NCI-H187 (cell line): ENCODE measurements around the gene CXCL9.
"Not testable (repeated sequence)": the region's sequence is repeated elsewhere in the genome, so short reads cannot be mapped to it uniquely, and the experiment has no call there.

ENCODE experiments used
- DNase-seq, 2 experiments: peaks; one replicate each; lab custom pipeline; 2025; lab: John Stamatoyannopoulos, UW

The CXCL9 gene

DNA sequence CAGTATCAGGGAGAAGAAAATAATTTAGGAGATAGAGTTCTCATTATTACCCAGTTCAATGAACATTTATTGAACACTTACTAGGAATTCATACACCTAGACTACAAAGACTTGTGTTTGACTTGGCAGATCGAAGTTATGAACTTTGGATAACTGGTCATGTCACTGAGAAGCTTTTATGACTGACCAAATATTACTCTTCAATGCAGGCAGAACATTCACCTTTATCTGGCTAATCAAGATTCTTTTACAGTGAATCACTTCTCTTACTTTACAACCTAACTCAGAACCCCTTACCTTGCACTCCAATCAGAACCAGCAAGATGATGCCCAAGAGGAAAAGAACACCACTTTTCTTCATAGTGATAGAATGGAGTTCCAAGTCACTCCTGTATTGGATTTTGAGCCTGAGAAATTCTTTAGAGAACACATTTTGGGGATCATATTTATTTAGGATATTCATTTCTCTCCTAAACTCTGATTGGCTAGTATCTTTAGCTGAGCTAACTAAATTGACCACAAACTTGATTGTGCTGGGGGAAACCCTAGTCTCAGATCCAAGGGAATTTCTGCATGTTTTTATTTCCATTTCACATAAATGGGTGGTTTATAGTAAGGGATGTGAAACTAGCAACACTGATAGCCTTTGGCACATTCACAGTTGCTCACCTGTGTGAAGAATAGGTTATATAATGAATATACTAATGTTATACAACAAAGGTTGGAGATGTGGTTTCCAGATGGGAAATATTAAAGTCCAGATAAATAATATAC is at the start of gene CXCL9:
TSS of gene CXCL9 (minus strand) at position 421 of the 774 bp plus-strand sequence. CDS start at position 361, 60 bp downstream.
- no peak for DNase-seq

DNA sequence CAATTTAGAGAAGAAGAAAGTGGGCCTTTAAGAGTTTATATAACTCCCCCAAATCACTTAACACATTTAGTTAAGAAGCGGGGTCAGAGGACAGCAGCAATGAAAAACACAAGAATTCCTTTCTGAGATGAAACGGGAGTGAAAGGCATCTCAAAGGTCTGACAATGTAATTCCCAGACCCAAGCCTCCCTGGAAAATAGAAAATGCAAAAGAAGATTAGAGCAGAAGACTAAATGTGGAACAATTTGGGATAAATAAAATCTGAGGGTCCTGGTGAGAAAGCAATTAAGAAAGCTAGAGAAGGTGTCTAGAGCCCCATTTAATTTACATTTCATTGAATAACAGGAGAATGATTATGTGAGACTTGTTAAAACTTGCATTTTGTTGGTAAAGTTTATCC is 48.1 kb upstream of the CXCL9 start:
- DNase-seq = no peak

DNA sequence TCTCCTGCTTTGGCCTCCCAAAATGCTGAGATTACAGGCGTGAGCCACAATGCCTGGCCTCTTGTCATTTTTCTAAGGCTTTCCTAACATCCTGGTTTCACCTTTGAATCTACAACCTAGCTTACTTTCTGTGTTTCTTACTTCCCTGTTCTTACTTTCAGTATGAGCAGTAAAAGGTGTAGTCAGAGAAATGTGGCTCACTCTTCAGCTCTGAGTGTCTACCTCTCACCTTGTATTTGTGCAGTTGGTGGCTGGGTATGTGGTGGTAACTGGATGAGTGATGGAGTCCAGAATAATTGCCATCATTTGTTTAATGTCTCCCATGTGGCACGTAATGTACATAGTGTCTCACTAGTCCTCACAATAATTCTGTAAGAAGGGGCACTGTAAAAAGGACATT is 47.7 kb upstream of the CXCL9 start:
- DNase-seq = no peak

DNA sequence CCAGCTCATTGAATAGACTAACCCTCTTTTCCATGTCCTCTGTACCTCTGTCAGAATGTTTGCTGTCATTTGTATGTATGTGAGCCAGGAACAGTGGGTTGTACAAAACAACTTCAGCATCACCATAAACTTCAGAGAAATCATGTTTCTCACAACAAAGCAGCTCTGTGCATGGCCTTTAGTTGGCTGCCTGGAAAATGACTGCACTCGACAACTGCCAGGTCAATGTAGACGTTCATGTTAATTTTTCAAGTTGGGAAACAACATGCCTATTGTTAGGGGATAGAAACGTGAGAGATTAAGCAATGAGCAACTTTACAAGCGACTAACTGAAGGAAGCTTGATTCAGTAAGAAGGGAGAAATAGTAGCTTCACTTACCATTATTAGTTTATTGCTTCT is 46.4 kb upstream of the CXCL9 start:
- no peak for DNase-seq

DNA sequence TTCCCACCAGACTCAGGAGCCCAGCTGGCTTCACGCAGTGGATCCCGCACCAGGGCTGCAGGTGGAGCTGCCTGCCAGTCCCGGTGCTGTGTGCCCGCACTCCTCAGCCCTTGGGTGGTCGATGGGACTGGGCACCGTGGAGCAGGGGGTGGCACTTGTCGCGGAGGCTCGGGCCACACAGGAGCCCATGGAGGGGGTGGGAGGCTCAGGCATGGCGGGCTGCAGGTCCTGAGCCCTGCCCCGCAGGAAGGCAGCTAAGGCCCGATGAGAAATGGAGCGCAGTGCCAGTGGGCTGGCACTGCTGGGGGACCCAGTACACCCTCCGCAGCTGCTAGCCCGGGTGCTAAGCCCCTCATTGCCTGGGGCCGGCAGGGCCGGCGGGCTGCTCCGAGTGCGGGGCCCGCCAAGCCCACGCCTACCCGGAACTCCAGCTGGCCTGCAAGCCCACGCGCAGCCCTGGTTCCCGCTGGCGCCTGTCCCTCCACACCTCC is 43.3 kb upstream of the CXCL9 start:
- not testable (repeated sequence) for DNase-seq

DNA sequence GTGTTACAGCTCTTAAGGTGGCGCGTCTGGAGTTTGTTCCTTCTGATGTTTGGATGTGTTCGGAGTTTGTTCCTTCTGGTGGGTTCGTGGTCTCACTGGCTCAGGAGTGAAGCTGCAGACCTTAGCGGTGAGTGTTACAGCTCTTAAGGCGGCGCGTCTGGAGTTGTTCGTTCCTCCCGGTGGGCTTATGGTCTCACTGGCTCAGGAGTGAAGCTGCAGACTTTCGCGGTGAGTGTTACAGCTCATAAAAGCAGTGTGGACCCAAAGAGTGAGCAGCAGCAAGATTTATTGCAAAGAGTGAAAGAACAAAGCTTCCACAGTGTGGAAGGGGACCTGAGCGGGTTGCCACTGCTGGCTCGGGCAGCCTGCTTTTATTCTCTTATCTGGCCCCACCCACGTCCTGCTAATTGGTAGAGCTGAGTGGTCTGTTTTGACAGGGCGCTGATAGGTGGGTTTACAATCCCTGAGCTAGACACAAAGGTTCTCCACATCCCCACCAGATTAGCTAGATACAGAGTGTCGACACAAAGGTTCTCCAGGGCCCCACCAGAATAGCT is 42.6 kb upstream of the CXCL9 start:
- not testable (repeated sequence) for DNase-seq

DNA sequence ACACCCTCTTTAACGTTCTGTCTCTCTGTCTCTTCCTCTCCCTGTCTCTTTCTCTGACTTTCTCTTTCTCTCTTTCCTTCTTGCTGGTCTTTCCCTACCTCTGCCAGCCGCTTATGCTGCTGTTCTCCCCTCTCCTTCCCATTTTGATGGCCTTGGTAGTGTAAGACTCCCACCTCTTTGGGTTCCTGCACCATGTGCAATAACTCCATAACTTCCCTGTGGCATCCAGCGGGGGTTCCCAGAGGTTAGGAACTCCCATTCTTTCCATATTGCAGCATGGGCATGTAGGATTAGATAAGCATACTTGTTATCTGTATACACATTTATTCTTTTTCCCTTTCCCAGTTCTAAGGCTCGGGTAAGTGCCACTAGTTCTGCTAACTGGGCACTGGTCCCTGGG is 37.4 kb upstream of the CXCL9 start:
- not testable (repeated sequence) for DNase-seq

DNA sequence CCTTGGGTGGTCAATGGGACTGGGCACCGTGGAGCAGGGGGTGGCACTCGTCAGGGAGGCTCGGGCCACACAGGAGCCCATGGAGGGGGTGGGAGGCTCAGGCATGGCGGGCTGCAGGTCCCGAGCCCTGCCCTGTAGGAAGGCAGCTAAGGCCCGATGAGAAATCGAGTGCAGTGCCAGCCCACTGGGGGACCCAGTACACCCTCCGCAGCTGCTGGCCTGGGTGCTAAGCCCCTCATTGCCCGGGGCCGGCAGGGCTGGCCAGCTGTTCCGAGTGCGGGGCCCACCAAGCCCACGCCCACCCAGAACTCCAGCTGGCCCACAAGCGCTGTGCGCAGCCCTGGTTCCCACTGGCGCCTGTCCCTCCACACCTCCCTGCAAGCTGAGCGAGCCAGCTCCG is 36.0 kb upstream of the CXCL9 start:
- DNase-seq = not testable (repeated sequence)

DNA sequence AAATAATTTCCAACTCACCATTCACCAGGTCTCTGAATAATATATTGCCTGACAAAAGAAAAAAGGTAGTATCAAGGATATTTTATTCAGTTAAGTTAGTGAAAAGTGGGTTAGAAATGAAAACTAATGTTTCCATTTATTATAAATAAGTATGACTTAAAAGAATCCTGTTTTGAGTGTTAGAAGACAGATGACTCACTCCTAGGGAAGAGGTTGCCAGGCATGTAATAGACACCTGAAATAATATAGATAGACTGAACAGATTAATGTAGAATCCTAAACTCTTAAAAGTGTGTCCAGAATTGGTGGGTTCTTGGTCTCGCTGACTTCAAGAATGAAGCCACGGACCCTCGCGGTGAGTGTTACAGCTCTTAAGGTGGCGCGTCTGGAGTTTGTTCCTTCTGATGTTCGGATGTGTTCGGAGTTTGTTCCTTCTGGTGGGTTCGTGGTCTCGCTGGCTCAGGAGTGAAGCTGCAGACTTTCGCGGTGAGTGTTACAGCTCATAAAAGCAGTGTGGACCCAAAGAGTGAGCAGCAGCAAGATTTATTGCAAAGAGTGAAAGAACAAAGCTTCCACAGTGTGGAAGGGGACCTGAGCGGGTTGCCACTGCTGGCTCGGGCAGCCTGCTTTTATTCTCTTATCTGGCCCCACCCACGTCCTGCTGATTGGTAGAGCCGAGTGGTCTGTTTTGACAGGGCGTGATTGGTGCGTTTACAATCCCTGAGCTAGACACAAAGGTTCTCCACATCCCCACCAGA is 35.1 kb upstream of the CXCL9 start:
- not testable (repeated sequence) for DNase-seq

GRCh38 chr4:76036855-76037254 is 29.5 kb upstream of the CXCL9 start:
- no peak for DNase-seq

DNA sequence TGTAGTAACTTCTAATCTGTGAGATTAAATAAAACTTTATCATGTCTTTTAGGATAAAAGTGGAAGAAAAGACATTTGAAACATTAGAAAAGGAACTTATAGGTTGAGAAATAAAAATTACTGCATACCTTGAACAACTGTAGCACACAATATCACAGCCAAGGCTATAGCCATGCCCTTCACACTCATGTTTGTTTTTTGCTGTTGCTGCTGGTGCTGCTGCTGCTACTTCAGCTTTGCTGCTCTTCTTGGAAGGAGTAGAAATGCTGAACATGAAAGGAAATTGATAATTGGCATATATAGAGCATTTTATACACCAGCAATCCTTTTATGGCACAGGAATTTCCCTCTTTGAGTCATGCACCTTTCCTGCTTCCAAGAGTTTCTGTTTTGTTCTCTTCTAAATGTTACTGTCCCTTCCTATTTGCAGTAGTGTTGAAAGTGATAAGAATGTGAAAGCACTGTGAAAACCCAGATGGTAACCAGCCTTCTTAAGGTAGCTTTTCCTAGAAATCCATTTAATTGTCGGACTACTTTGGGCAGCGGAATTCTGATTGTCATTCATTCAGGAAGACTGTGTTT is 28.6 kb upstream of the CXCL9 start, which contains the start of gene CXCL11:
TSS of gene CXCL11 (minus strand) at position 272 of the 582 bp plus-strand sequence. CDS start at position 189, 83 bp downstream.
- no peak for DNase-seq

DNA sequence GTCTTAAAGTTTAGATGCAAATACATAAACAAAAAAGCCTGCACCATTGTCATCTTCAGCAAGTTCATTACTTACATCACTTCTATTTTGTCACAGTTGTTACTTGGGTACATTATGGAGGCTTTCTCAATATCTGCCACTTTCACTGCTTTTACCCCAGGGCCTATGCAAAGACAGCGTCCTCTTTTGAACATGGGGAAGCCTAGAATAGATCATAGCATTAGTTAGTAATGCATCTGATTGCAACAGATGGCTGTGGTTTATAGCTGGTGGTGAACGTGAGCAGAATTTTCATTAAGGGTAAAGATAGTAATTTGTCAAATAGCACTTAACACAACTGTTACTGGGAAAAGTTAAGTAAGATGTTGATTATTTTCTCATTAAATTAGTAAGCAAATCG is 27.8 kb upstream of the CXCL9 start:
- DNase-seq = no peak

- no peak for DNase-seq
Measured at GRCh38 chr4:76029300-76029699, 22.0 kb upstream of the CXCL9 start.

- no peak for DNase-seq
Measured at GRCh38 chr4:76028350-76028765, 21.0 kb upstream of the CXCL9 start.

DNA sequence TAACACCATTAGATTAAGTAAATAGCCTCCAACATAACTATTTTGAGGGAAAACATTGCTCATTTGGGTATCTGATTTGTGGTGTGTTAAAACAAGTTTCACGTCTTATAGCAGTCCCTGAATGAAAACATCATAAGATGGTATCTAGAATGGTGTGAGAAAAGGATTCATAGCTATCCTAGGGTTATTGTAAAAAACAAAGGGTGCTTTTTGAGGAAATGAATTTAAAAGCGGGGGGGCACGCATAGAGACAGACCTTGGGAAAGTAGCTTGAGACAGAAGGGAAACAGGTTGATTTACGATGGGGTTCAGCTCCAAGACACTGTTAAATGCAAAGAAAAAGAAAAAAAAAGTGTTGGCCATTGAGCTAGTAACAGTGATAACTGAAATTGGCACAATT is 16.8 kb upstream of the CXCL9 start:
- no peak for DNase-seq

DNA sequence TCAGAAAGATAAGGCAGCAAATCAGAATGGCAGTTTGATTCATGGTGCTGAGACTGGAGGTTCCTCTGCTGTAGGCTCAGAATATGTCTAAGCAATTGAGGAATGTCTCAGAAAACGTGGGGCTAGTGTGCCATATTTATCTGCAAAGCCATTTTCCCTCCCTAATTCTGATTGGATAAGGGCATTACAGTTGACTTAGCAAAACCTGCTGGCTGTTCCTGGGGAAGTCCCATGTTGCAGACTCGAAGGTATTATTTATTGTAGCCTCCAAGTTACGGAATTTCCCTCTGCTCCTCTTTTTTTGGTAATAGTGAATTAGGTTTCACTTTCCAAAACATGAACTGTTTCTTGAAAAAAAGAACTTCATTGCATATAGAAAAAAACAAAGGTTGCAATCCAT is 16.1 kb upstream of the CXCL9 start, which contains the start of gene CXCL10:
TSS of gene CXCL10 (minus strand) at position 109 of the 400 bp plus-strand sequence. CDS start at position 43, 66 bp downstream.
- no peak for DNase-seq

GRCh38 chr4:76022677-76023076 is 15.4 kb upstream of the CXCL9 start:
- DNase-seq = no peak

DNA sequence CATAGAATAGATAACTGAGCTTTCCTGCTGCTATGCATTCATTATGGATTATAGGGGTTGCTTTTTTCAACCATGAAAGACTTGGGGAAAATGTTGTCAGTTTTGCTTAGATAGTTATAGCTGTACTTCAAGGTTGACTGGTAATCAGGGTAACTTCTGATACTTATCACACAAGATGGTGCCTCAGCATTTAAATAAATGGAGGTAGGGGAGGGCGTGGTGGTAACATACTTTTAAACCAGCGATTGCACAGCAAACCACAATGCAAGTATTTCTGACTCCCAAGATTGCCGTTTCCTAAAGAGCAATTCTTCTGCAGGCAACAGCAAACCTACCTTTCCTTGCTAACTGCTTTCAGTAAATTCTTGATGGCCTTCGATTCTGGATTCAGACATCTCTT is 14.7 kb upstream of the CXCL9 start:
- DNase-seq = no peak

GRCh38 chr4:76017056-76017686 is 9.9 kb upstream of the CXCL9 start:
- no peak for DNase-seq

DNA sequence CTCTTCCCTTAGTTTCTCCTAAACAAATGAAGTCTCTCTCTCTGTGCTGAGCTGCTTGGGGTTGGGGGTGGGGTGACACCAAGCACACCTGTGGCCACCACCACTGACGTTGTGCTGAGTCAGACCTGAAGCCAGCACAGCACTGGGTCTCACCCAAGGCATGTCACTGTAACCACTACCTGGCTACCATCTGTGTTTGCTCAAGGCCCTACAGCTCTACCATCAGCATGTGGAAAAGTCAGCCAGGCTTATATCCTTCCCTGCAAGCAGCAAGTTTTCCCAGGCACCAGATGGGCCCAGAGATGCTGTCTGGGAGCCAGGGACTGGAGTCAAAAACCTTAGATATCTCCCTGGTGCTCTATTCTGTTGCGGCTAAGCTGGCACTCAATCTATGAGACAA is 9.1 kb upstream of the CXCL9 start:
- no peak for DNase-seq

GRCh38 chr4:76013540-76013939 is 6.2 kb upstream of the CXCL9 start:
- no peak for DNase-seq

GRCh38 chr4:76012388-76012801 is 5.1 kb upstream of the CXCL9 start:
- DNase-seq = no peak
